Glutamatergic neuron (in vitro differentiated cells): ENCODE measurements around the gene PRDM16. TPM values are rescaled to one million over a fixed set of nuclear protein-coding genes. Genes with fewer than 3 reads are reported as not detected.

ENCODE experiments used
- DNase-seq: peaks from one replicate; pipeline ENCODE4 v3.0.0; 2022
- H3K27ac Mint-ChIP-seq: one replicate; pipeline ENCODE4 v1.8.0; 2020; ENCODE audit warnings: mild to moderate bottlenecking, mixed read lengths, inconsistent platforms; ENCODE audit not compliant: unreplicated experiment
- H3K27me3 Mint-ChIP-seq: one replicate; pipeline ENCODE4 v1.8.0; 2020; ENCODE audit warnings: mild to moderate bottlenecking, moderate library complexity, mixed read lengths, inconsistent platforms; ENCODE audit not compliant: unreplicated experiment
- H3K36me3 Mint-ChIP-seq: one replicate; pipeline ENCODE4 v1.8.0; 2020; ENCODE audit warnings: mild to moderate bottlenecking, mixed read lengths, inconsistent platforms; ENCODE audit not compliant: unreplicated experiment
- H3K4me1 Mint-ChIP-seq: one replicate; pipeline ENCODE4 v1.8.0; 2020; ENCODE audit warnings: mild to moderate bottlenecking, low read depth, mixed read lengths, inconsistent platforms; ENCODE audit not compliant: unreplicated experiment
- H3K4me3 Mint-ChIP-seq: one replicate; pipeline ENCODE4 v1.8.0; 2020; ENCODE audit warnings: mild to moderate bottlenecking, mixed read lengths, inconsistent platforms; ENCODE audit not compliant: unreplicated experiment
- H3K9me3 Mint-ChIP-seq: one replicate; pipeline ENCODE4 v1.8.0; 2020; ENCODE audit warnings: mild to moderate bottlenecking, moderate library complexity, mixed read lengths, inconsistent platforms; ENCODE audit not compliant: unreplicated experiment
- total RNA-seq: library from RNA; stranded (reverse); fragmentation: NEBNext Ultra II Directional; extraction: Animal tissue kit (Norgen Biotek cat#: 25700); gene quantifications from one replicate; pipeline ENCODE4 v1.2.1, GENCODE V29; 2021; ENCODE audit not compliant: unreplicated experiment
- TF ChIP-seq, protein P1 (sequence below): fragments of 200-600 bp; sonication (generic); IDR thresholded peaks from one replicate; pipeline ENCODE4 v1.5.0; 2021; ENCODE audit not compliant: partially characterized antibody, unreplicated experiment

Gene PRDM16
- total RNA-seq, 1 donor from 2014 or later, result 0.07 TPM

DNA sequence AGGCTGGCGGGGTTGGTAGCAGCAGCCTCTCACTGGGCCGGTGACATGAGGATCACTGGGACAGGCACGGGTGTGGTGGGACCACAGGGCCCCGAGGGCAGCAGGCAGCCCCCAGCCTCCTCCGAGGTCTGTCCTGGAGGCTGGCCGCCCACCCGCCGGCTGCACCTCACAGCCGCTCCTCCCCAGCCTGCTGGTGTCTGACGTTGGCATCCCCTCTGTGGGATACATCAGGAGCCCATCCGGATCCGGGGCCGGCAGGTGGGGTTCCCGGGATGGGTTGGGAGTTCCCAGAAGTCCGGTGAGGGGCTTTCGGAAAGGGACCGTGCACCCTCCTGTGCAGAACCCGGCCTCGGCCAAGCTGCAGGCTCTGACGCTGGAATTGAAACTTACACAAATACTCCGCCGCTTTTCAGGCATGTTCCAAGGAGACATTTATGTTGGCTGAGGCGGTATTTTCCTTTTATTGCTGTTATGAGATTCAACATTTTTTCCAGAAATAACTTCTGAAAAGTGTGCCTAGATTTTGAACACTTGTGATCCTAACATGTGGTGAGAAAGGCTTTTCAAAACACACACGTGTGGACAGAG, 243.4 kb downstream of the PRDM16 start:
- H3K36me3 Mint-ChIP-seq, result no peaks in the 10 kb centered on the region
- H3K4me3 Mint-ChIP-seq, result no peak overlapping the region
- DNase-seq, result no peak
- H3K9me3 Mint-ChIP-seq, result peaks cover 5% of the 10 kb centered on the region
- H3K4me1 Mint-ChIP-seq, result peaks cover 12% of the 10 kb centered on the region
- TF ChIP-seq, protein P1, sequence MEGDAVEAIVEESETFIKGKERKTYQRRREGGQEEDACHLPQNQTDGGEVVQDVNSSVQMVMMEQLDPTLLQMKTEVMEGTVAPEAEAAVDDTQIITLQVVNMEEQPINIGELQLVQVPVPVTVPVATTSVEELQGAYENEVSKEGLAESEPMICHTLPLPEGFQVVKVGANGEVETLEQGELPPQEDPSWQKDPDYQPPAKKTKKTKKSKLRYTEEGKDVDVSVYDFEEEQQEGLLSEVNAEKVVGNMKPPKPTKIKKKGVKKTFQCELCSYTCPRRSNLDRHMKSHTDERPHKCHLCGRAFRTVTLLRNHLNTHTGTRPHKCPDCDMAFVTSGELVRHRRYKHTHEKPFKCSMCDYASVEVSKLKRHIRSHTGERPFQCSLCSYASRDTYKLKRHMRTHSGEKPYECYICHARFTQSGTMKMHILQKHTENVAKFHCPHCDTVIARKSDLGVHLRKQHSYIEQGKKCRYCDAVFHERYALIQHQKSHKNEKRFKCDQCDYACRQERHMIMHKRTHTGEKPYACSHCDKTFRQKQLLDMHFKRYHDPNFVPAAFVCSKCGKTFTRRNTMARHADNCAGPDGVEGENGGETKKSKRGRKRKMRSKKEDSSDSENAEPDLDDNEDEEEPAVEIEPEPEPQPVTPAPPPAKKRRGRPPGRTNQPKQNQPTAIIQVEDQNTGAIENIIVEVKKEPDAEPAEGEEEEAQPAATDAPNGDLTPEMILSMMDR, result no peak
- peaks cover 5% of the 10 kb centered on the region for H3K27me3 Mint-ChIP-seq
- no peak overlapping the region for H3K27ac Mint-ChIP-seq

DNA sequence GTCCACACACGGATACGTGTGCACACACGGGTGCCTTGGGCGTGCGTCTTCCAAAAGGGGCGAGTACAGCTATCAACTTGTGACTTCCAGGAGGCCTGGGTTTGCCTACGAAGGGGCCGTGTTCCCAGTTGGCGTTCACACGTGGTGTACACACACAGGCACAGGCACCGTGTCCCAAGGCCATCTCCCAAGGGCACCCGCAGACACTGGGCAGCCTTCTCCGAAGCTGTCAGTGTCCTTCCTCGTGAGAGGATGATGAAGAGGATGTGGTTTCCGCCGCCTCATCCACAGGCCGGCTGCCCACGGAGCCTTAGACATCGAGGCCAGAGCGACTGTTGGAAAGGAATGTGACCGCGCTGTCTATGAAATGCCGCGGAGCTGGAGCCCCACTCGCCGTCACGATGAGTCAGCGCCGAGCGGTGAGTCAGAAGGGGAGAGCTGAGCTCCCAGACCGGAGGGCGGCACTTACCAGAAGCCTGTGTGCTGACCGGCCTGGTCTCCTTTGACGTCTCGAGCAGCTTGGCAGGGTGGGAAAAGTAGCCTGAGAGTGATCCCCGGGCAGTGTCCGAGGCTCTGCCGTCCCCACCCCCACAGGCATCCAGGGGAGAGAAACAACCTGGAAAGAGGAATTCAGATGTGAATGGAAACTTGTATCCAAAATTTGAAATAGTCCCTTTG, 244.0 kb downstream of the PRDM16 start:
- no peak for DNase-seq
- TF ChIP-seq, protein P1, result no peak
- peaks cover 12% of the 10 kb centered on the region for H3K4me1 Mint-ChIP-seq
- H3K27ac Mint-ChIP-seq, result no peak overlapping the region
- peaks cover 5% of the 10 kb centered on the region for H3K27me3 Mint-ChIP-seq
- no peak overlapping the region for H3K4me3 Mint-ChIP-seq
- H3K36me3 Mint-ChIP-seq, result no peaks in the 10 kb centered on the region
- peaks cover 5% of the 10 kb centered on the region for H3K9me3 Mint-ChIP-seq

DNA sequence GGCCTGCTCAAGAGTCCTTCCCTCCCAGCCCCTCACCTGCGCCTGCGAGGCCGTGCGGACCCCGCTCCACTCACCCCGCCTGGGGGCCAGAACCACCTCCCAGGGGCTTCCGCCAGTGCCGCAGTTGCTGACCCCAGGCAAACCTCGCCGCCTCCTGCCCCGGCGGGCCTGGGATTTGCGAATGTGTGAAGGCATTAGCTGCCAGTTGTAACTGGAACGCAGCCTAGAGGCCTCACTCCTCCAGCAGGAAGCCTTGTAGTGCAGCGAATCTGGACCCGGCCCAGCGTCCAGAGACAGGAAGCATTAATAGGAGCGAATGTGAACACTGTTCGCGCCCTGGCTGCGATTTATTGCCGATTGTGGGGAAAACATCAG, 244.6 kb downstream of the PRDM16 start:
- H3K27ac Mint-ChIP-seq, result no peak overlapping the region
- H3K36me3 Mint-ChIP-seq, result no peaks in the 10 kb centered on the region
- no peak overlapping the region for H3K4me3 Mint-ChIP-seq
- TF ChIP-seq, protein P1, result no peak
- DNase-seq, result no peak
- H3K9me3 Mint-ChIP-seq, result peaks cover 5% of the 10 kb centered on the region
- peaks cover 5% of the 10 kb centered on the region for H3K27me3 Mint-ChIP-seq
- H3K4me1 Mint-ChIP-seq, result peaks cover 12% of the 10 kb centered on the region

DNA sequence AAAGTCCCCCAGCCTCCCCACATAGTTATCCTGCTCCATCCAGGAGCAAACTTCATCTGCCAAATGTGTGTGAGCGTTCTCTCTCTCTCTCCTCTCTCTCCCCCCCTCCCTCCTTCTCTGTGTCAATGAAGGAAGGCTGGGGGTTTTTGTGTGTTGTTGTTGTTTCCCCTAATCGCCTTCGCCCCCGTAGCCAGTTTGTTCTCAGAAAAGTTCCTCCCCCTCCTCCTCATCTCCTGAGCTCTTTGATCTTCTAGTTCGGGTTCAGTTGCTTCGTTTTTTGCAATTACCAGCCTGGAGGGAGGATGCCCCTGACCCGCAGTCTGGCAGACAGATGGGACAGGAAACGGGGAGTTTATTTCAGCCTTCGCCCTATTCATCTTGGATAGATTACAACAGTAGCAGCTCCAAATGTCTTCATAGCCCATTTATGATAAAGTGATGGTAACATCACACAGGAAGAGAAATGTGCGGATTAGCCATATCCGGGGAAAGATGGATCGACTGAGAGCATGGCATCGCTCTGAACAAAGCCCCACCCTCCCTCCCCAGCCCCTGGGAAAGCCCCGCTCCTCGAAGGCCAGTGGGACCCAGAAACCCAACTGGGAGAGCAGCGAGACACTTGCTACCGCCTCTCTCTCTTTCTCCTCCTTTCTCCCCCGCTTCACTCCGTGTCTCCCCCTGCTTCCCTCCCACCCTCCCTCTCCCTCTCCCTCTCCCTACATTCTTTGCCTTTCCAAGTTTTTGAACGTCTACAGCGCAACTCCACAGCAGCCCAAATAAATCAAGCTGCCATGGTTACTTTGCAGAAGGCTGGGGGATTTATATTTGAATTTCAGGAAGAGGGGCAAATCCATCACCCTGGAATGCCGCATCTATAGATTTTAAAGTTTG, 245.7 kb downstream of the PRDM16 start:
- TF ChIP-seq, protein P1, result no peak
- Mint-ChIP-seq H3K4me3 (peak overlapping the region; percentile 11), H3K4me1 (peaks cover 12% of the 10 kb centered on the region), H3K36me3 (no peaks in the 10 kb centered on the region), H3K9me3 (peaks cover 5% of the 10 kb centered on the region), H3K27ac (no peak overlapping the region), H3K27me3 (peaks cover 7% of the 10 kb centered on the region)
- no peak for DNase-seq
